HCT116 (cell line): ENCODE data around the gene KDM2B. TPM values are rescaled to one million over a fixed set of nuclear protein-coding genes. Genes with fewer than 3 reads are reported as not detected.

Experiments used
- ATAC-seq: fragments of 200-7000 bp; cut with Tn5 transposase; 2 replicates; pipeline ENCODE4 v1.9.1; 2020; ENCODE audit warnings: mild to moderate bottlenecking, moderate library complexity
- BruUV-seq: library from RNA; stranded (reverse); fragments of 400-500 nt; replicated peaks from 2 replicates; lab custom pipeline; 2021; lab: Mats Ljungman, UMichigan
- CTCF ChIA-PET: fragments of 300-600 bp; sonication (Branson Sonifier 250); formaldehyde crosslinking; loops from one replicate; lab custom pipeline; 2021; ENCODE audit warnings: antibody characterized with exemption; lab: Charles Lee
- POLR2A ChIA-PET: fragments of 300-600, 350-600 bp; sonication (Branson Sonifier 250); formaldehyde crosslinking; loops from one replicate; lab custom pipeline; 2021; ENCODE audit warnings: antibody characterized with exemption; lab: Charles Lee
- RAD21 ChIA-PET, 2 experiments: fragments of 300-600 bp; sonication (Branson Sonifier 250); formaldehyde crosslinking; loops; one replicate each; lab custom pipeline; 2023; ENCODE audit warnings: low total read pairs in 2 of 2; ENCODE audit not compliant: uncharacterized antibody in 2 of 2, unreplicated experiment in 2 of 2, low non-redundant PET in 1 of 2; lab: Charles Lee
- DNase-seq: peaks from one replicate; pipeline ENCODE4 v3.0.0-alpha.2; 2010; ENCODE audit warnings: low read depth, low spot score
- H2AFZ ChIP-seq: fragments of 200-600 bp; shearing (Covaris generic), sonication (generic); 2 replicates; pipeline ENCODE4 v1.6.1; 2017; ENCODE audit warnings: low read depth, mixed run types, mixed read lengths, antibody characterized with exemption, low read length; ENCODE audit not compliant: poor library complexity, severe bottlenecking
- H3K27ac ChIP-seq: 2 replicates; pipeline ENCODE4 v1.5.1; 2012; ENCODE audit warnings: low read depth, low read length
- H3K27me3 ChIP-seq: fragments of 200-600 bp; sonication (generic); 2 replicates; pipeline ENCODE4 v1.6.1; 2016; ENCODE audit warnings: mixed run types, low read length, mixed read lengths; ENCODE audit not compliant: insufficient read depth
- H3K36me3 ChIP-seq, 2 experiments: fragments of 200-500 bp in 1 of 2; fragments of 200-600 bp in 1 of 2; sonication (Bioruptor generic) in 1 of 2; sonication (generic) in 1 of 2; 2 replicates each; pipeline versions ENCODE4 v1.5.1 to v1.6.1; 2014 to 2016; ENCODE audit warnings: low read length in 2 of 2, inconsistent platforms in 1 of 2, mixed read lengths in 1 of 2, mixed run types in 1 of 2; ENCODE audit not compliant: insufficient read depth in 2 of 2, control insufficient read depth in 1 of 2
- H3K4me1 ChIP-seq, 2 experiments: fragments of 200-600 bp in 1 of 2; sonication (generic) in 1 of 2; 2 replicates each; pipeline versions ENCODE4 v1.5.1 to v1.6.1; 2012 to 2017; ENCODE audit warnings: low read length in 2 of 2, inconsistent platforms in 1 of 2, mild to moderate bottlenecking in 1 of 2, mixed read lengths in 1 of 2, mixed run types in 1 of 2, moderate library complexity in 1 of 2; ENCODE audit not compliant: insufficient read depth in 2 of 2, control insufficient read depth in 1 of 2
- H3K4me2 ChIP-seq: fragments of 200-600 bp; sonication (generic); 2 replicates; pipeline ENCODE4 v1.6.1; 2017; ENCODE audit warnings: mixed run types, low read length, mixed read lengths
- H3K4me3 ChIP-seq, 2 experiments: fragments of 200-600 bp in 1 of 2; sonication (generic) in 1 of 2; replicated peaks in 1 of 2; 2 replicates each; pipeline ENCODE4 v1.5.1; 2011 to 2016; ENCODE audit warnings: low read length in 2 of 2, control low read depth in 1 of 2, low read depth in 1 of 2, mild to moderate bottlenecking in 1 of 2, mixed read lengths in 1 of 2, mixed run types in 1 of 2
- H3K79me2 ChIP-seq: fragments of 200-600 bp; sonication (generic); 2 replicates; pipeline ENCODE4 v1.6.1; 2017; ENCODE audit warnings: mild to moderate bottlenecking, mixed run types, low read length, moderate library complexity, mixed read lengths; ENCODE audit not compliant: insufficient read depth
- H3K9ac ChIP-seq: fragments of 200-600 bp; sonication (generic); 2 replicates; pipeline ENCODE4 v1.6.1; 2016; ENCODE audit warnings: low read length, mixed read lengths
- H3K9me2 ChIP-seq: fragments of 200-600 bp; sonication (generic), shearing (Covaris generic); 2 replicates; pipeline ENCODE4 v1.6.1; 2017; ENCODE audit warnings: mixed run types, mild to moderate bottlenecking, moderate library complexity; ENCODE audit not compliant: insufficient read depth
- H3K9me3 ChIP-seq, 2 experiments: fragments of 200-500 bp in 1 of 2; fragments of 200-600 bp in 1 of 2; sonication (Bioruptor generic) in 1 of 2; sonication (generic) in 1 of 2; 2 replicates each; pipeline ENCODE4 v1.6.1; 2014 to 2017; ENCODE audit warnings: low read length in 2 of 2, mixed read lengths in 2 of 2, inconsistent platforms in 1 of 2, low read depth in 1 of 2, mild to moderate bottlenecking in 1 of 2, mixed run types in 1 of 2, moderate library complexity in 1 of 2; ENCODE audit not compliant: control insufficient read depth in 1 of 2, insufficient read depth in 1 of 2
- H4K20me1 ChIP-seq: fragments of 200-600 bp; sonication (generic), shearing (Covaris generic); 2 replicates; pipeline ENCODE4 v1.6.1; 2017; ENCODE audit warnings: mixed run types, mild to moderate bottlenecking, moderate library complexity; ENCODE audit not compliant: insufficient read depth
- CTCF ChIP-seq, 3 experiments: fragments of 200-600 bp in 1 of 3; sonication (generic) in 1 of 3; IDR thresholded peaks in 2 of 3; conservative IDR thresholded peaks in 1 of 3; 2 replicates each; pipeline ENCODE4 v1.5.1; 2012 to 2017; ENCODE audit warnings: low read depth in 2 of 3, low read length in 2 of 3, antibody characterized with exemption in 1 of 3, borderline replicate concordance in 1 of 3, control low read depth in 1 of 3, mild to moderate bottlenecking in 1 of 3, mixed read lengths in 1 of 3, mixed run types in 1 of 3, moderate library complexity in 1 of 3; ENCODE audit not compliant: insufficient read depth in 1 of 3
- EZH2phosphoT487 ChIP-seq: fragments of 200-600 bp; IDR thresholded peaks from 2 replicates; pipeline ENCODE4 v1.6.1; 2018; ENCODE audit warnings: antibody characterized with exemption, borderline replicate concordance
- JUND ChIP-seq: IDR thresholded peaks from 2 replicates; pipeline ENCODE4 v1.6.1; 2012
- POLR2A ChIP-seq: IDR thresholded peaks from 2 replicates; pipeline ENCODE4 v1.7.0; 2011; ENCODE audit warnings: borderline replicate concordance; ENCODE audit not compliant: insufficient read depth, insufficient read length; ENCODE audit errors: extremely low read depth
- POLR2AphosphoS5 ChIP-seq: IDR thresholded peaks from 2 replicates; pipeline ENCODE4 v1.6.1; 2011; ENCODE audit warnings: mild to moderate bottlenecking, low read depth, low read length, moderate library complexity
- RAD21 ChIP-seq: IDR thresholded peaks from 2 replicates; pipeline ENCODE4 v1.6.1; 2012; ENCODE audit warnings: low read depth, mild to moderate bottlenecking
- REST ChIP-seq: IDR thresholded peaks from 2 replicates; pipeline ENCODE4 v1.6.1; 2012; ENCODE audit warnings: low read depth
- SP1 ChIP-seq: IDR thresholded peaks from 2 replicates; pipeline ENCODE4 v1.6.1; 2012; ENCODE audit warnings: low read depth
- intact Hi-C: fragments of 100-400 bp; cut with micrococcal nuclease; formaldehyde crosslinking; loops from 2 replicates; pipeline ENCODE4 v1.10.0; 2022
- total RNA-seq: library from RNA; stranded (reverse); gene quantifications from one replicate; pipeline ENCODE4 v1.2.1, GENCODE V29; 2021; ENCODE audit not compliant: unreplicated experiment

The KDM2B gene
- total RNA-seq, 1 experiment from 2014 or later, result 36.7 TPM

GRCh38 chr12:121423253-121423652, 157.6 kb downstream of the KDM2B start:
- DNase-seq, result no peak
- ChIA-PET RAD21 (no interaction called here), CTCF (no interaction called here), POLR2A (no interaction called here)
- H3K36me3 ChIP-seq, result peaks cover 57 to 62% of the 10 kb centered on the region in 2 experiments; a peak in 3 of 4 replicates
- H3K27ac ChIP-seq, result no peak overlapping the region
- H2AFZ ChIP-seq, result no peak overlapping the region
- no peak overlapping the region for H3K4me2 ChIP-seq
- TF ChIP-seq SP1 (no peak), POLR2A (no peak), JUND (no peak), RAD21 (no peak), POLR2AphosphoS5 (no peak), REST (no peak), CTCF (IDR thresholded peaks at IDR 0.05 in 2 of 3, conservative IDR thresholded peaks at IDR 0.05 in 1 of 3; ENCODE audit: borderline replicate concordance in 1 of 3, insufficient read depth in 1 of 3, low read depth in 2 of 3, low read length in 2 of 3) (no peak), EZH2phosphoT487 (no peak)
- H3K4me3 ChIP-seq, result no peak overlapping the region
- H3K27me3 ChIP-seq, result no peaks in the 10 kb centered on the region
- no peaks in the 10 kb centered on the region; the same call in 1 of the 2 replicates for H3K79me2 ChIP-seq
- no peaks in the 10 kb centered on the region for H4K20me1 ChIP-seq
- H3K4me1 ChIP-seq, result no peaks in the 10 kb centered on the region
- no peaks in the 10 kb centered on the region for H3K9me3 ChIP-seq
- no peak overlapping the region for H3K9ac ChIP-seq
- no peak for ATAC-seq
- BruUV-seq, result no TSS peak
- intact Hi-C loops, result no loop called here
- no peaks in the 10 kb centered on the region for H3K9me2 ChIP-seq
